Measurements from ENCODE around the gene ENOPH1.

- TF ChIP-seq CTCF (optimal IDR thresholded peaks at IDR 0.05 in 1 of 3, IDR thresholded peaks at IDR 0.05 in 1 of 3, conservative IDR thresholded peaks at IDR 0.05 in 1 of 3; ENCODE audit: extremely low read depth in 1 of 3, insufficient read depth in 2 of 3, low read length in 3 of 3) (no peak), EZH2 (IDR thresholded peaks at IDR 0.05; ENCODE audit: low read length) (no peak)
Measured at GRCh38 chr4:82458729-82459128, 28.3 kb downstream of the ENOPH1 start.
